Adrenal gland (tissue), 12 donors: ENCODE results near the gene C1orf116. TPM values are rescaled to one million over a fixed set of nuclear protein-coding genes. Genes with fewer than 3 reads are reported as not detected.

Experiments used
- DNase-seq, 7 donors: peaks; one replicate each; pipeline ENCODE4 v3.0.0-alpha.2; 2019 to 2020
- H3K27ac ChIP-seq, 5 donors: fragments of 200-600 bp; sonication (generic) in 4 of 5; 1 replicate in 3 of 5; 2 replicates in 2 of 5; pipeline versions ENCODE4 v1.5.1 to v1.8.0; 2016 to 2020; ENCODE audit warnings: mild to moderate bottlenecking in 1 of 5
- H3K27me3 ChIP-seq: fragments of 200-600 bp; 2 replicates; pipeline ENCODE4 v1.8.0; 2021
- H3K36me3 ChIP-seq, 2 donors: fragments of 200-600 bp; replicated peaks in 1 of 2; 1 replicate in 1 of 2; 2 replicates in 1 of 2; pipeline versions ENCODE4 v1.5.1 to v1.8.0; 2018 to 2022
- H3K4me1 ChIP-seq, 2 donors: fragments of 200-600 bp; replicated peaks in 1 of 2; 1 replicate in 1 of 2; 2 replicates in 1 of 2; pipeline versions ENCODE4 v1.5.1 to v1.8.0; 2018 to 2021
- H3K4me3 ChIP-seq, 4 donors: fragments of 200-600 bp; sonication (generic) in 3 of 4; one replicate each; pipeline ENCODE4 v1.5.1; 2016 to 2018
- H3K9me3 ChIP-seq, 3 donors: fragments of 200-600 bp; sonication (generic) in 1 of 3; replicated peaks in 1 of 3; 1 replicate in 2 of 3; 2 replicates in 1 of 3; pipeline versions ENCODE4 v1.5.1 to v1.8.0; 2016 to 2021
- POLR2A ChIP-seq, 2 donors: fragments of 450-650 bp; IDR thresholded peaks; one replicate each; pipeline ENCODE4 v1.6.1; 2017; ENCODE audit warnings: antibody characterized with exemption in 2 of 2, mild to moderate bottlenecking in 2 of 2, moderate library complexity in 1 of 2
- WGBS, 4 donors: extraction: QIAGEN DNeasy Blood & Tissue Kit in 2 of 4; methylation state at CpG; one replicate each; pipeline versions ENCODE4 v1.1.5 to v1.1.7; 2013 to 2017; 5-methylcytosine and 5-hydroxymethylcytosine counted together
- intact Hi-C, 2 donors: fragments of 100-400 bp; cut with DNase I; formaldehyde crosslinking; loops; one replicate each; pipeline versions ENCODE4 v1.14.1 to v1.15.0; 2022 to 2023
- polyA plus RNA-seq, 3 donors: library from polyadenylated mRNA; stranded (reverse); fragments of 200-250 nt in 2 of 3; fragments of 350-450 nt in 1 of 3; fragmentation: Illumina TruSeq in 1 of 3; extraction: RNeasy Lipid Tissue Mini Kit (QIAGEN cat#74804) in 1 of 3; gene quantifications; one replicate each; pipeline ENCODE4 v1.2.3, GENCODE V29; 2013 to 2014
- total RNA-seq, 9 donors: library from RNA; depleted of rRNA in 4 of 9; stranded (reverse); fragments of >200 nt in 4 of 9; fragments of 120-200 nt in 1 of 9; fragmentation: NEBNext Ultra II Directional in 1 of 9; extraction: Animal tissue kit (Norgen Biotek cat#: 25700) in 1 of 9; gene quantifications; one replicate each; pipeline versions ENCODE4 v1.1.0 to v1.2.4, GENCODE V29; 2013 to 2023
- TF ChIP-seq, protein P1 (sequence below), 6 experiments: fragments of 450-650 bp in 4 of 6; fragments of 200-600 bp in 2 of 6; sonication (generic) in 1 of 6; IDR thresholded peaks; 1 replicate in 5 of 6; 2 replicates in 1 of 6; pipeline versions ENCODE4 v1.5.1 to v1.8.0; 2016 to 2021; ENCODE audit warnings: antibody characterized with exemption in 6 of 6, mild to moderate bottlenecking in 2 of 6, moderate library complexity in 1 of 6
- donor health status: healthy with polysubstance abuse.
- donor health status: Bipolar disorder and iron deficiency.
- donor health status: DM: yes; HTN: yes; CAD: no.
- donor health status: DM: no; HTN: no; CAD: no.
- donor health status: DM: no; HTN: no; CAD: no.
- donor health status: DM: yes; HTN: yes; CAD: no.

C1orf116 gene
- total and polyA plus RNA-seq, 12 donors: 0.11 to 3.7 (median 0.96) TPM

DNA sequence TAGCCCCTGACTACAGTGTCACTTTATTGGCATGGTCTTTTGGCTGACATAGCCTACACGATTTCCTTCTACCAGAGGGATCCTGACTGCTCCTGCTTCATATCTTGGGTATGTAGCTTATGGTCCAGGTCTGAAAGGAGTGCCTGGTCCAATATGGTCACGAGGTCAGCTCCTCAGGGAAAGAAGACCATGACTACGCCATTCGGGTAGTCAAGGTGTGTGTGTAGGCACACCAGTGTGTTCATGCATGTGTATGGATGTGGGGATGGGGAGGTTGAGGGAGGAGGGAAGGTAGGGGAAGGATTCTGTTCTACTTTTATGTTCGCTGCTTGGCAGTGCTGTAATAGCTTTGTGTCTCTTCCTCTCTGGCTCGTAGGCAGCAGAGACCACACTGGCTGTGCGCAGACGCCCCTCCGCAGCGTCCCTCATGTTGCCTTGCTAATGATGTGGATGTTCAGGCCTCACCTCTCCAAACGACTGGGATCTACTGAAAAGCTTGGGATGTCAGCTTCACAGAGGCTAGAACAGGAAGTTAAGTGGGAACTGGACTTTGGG lies 46.1 kb upstream of the C1orf116 start:
- H3K4me3 ChIP-seq: no peak overlapping the region
- H3K4me1 ChIP-seq: no peaks in the 10 kb centered on the region
- intact Hi-C loops: loop anchor here in 1 of 2 donors (2.0 kb wide), 1 partner anchor 30 kb away; no protein-coding TSS in a partner anchor
- no peak for TF ChIP-seq POLR2A (IDR thresholded peaks at IDR 0.05)
- TF ChIP-seq, protein P1, sequence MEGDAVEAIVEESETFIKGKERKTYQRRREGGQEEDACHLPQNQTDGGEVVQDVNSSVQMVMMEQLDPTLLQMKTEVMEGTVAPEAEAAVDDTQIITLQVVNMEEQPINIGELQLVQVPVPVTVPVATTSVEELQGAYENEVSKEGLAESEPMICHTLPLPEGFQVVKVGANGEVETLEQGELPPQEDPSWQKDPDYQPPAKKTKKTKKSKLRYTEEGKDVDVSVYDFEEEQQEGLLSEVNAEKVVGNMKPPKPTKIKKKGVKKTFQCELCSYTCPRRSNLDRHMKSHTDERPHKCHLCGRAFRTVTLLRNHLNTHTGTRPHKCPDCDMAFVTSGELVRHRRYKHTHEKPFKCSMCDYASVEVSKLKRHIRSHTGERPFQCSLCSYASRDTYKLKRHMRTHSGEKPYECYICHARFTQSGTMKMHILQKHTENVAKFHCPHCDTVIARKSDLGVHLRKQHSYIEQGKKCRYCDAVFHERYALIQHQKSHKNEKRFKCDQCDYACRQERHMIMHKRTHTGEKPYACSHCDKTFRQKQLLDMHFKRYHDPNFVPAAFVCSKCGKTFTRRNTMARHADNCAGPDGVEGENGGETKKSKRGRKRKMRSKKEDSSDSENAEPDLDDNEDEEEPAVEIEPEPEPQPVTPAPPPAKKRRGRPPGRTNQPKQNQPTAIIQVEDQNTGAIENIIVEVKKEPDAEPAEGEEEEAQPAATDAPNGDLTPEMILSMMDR (IDR thresholded peaks at IDR 0.05): no peak
- H3K27ac ChIP-seq: no peak overlapping the region
- H3K27me3 ChIP-seq: no peaks in the 10 kb centered on the region
- no peak for DNase-seq
- H3K36me3 ChIP-seq: peaks cover 0 to 8% of the 10 kb centered on the region in 2 donors
- 82 to 88% (median 82%) methylated on average over 11 of the region's 11 CpGs for WGBS, 4 donors
- no peaks in the 10 kb centered on the region for H3K9me3 ChIP-seq

DNA sequence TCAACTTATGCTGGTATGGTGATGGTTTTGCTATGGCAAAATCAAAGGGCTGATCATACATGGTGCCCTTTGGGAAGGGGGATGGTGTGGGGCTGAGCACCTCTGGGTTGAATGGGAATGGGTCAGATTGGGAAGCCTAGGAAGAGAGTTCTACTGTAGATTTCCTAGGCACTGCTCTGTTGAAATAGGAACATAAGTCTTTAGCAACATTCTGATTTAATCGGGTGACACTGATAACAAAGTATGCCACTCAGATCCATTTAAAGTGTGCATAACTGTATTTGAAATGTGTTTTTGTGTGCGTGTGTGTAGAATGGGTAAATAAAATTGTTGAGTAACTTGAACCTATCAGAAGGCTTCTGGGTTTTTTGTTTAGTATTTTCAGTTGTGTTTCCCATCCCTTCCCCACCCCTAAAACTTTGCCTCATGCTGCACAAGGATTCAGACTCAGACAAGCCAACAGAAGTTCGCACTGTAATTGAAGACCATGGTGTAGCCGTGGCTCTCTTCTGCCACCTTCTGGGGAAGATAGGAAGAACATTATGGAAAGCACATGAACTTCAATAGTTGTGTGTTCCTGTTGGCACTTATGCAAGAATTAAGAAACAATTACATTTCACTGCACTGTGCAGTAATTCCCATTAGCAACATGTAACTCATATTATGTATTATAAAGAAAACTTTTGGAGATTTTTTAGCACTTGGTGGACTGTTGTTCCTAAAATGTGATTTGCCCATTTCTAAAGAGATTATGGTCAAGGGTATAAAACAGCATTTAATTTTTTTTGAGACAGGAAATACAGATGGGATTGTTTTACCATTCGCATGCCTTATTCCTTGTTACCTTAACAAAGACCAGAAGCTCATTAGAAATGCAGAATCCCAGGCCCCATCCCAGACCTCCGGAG lies 45.2 kb upstream of the C1orf116 start:
- TF ChIP-seq, protein P1 (IDR thresholded peaks at IDR 0.05): peak; percentile 85 to 91 (median 88)
- TF ChIP-seq POLR2A (IDR thresholded peaks at IDR 0.05): no peak
- DNase-seq: peak; percentile 62 to 85 (median 76)
- Histone ChIP-seq H3K36me3 (peaks cover 0 to 8% of the 10 kb centered on the region in 2 donors), H3K27me3 (no peaks in the 10 kb centered on the region), H3K4me1 (no peaks in the 10 kb centered on the region), H3K27ac (no peak overlapping the region), H3K9me3 (no peaks in the 10 kb centered on the region), H3K4me3 (no peak overlapping the region)
- WGBS, 4 donors: 36 to 40% (median 38%) methylated on average over 6 of the region's 6 CpGs
- intact Hi-C loops: loop anchor here in 1 of 2 donors (2.0 kb wide), 1 partner anchor 29 kb away; no protein-coding TSS in a partner anchor

DNA sequence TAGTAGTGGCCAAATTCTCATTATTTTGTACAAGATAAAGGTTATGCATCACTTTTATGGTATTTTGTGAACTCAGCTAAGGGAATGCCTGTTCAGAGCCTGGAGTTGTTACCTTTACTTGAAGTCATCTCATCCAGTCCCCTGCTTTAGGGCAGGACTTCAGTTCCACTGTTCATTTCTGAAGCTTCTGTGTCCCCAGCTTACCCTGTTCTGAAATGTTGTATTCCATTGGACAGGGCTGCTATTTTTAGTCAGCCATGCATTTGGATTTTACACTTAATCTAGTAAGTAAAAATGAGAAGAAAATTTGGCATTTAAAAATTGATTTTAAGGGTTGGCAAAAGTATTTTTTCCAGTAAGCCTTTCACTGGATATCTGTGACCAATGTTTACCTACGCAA lies 44.5 kb upstream of the C1orf116 start:
- no peak for DNase-seq
- Histone ChIP-seq H3K4me1 (no peaks in the 10 kb centered on the region), H3K4me3 (no peak overlapping the region), H3K9me3 (no peaks in the 10 kb centered on the region), H3K36me3 (peaks cover 0 to 9% of the 10 kb centered on the region in 2 donors), H3K27me3 (no peaks in the 10 kb centered on the region), H3K27ac (no peak overlapping the region)
- TF ChIP-seq POLR2A (IDR thresholded peaks at IDR 0.05): no peak
- TF ChIP-seq, protein P1 (IDR thresholded peaks at IDR 0.05): no peak
- intact Hi-C loops: no loop called here
- WGBS, 4 donors: 93 to 100% (median 97%) methylated on average over 1 of the region's 1 CpG

DNA sequence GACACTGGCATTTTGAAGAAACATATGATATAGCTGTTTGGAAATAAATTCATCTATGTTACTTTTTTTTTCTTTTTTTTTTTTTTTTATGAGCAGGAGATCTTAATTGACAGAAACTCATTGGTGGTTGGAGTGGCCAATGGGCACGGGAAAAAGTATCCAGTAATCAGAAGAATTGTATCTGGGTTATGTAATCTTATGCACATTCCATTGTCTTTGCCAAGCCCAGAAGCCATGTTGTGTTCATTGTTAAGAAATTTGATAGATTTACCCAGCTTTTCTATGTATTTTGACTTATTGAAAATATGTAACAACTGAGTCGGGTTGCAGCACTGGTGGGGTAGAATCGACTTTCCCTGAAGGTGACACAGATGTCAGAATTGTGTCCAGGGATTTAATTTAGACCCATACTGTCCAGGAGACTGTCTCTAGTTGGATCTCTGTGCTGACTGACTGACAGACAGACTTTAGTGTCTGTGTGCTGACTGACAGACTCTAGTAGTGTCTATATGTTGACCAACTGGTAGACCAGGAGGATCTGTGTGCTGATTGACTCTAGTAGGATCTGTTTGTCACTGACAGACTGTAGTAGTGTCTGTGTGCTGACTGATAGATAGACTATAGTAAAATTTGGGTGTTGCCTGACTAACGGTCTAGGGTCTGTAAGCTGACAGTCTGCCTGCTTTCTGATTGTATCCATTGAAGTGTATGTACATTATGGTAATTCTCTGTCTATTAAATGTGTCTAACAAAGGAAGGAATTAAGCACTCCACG lies 43.8 kb upstream of the C1orf116 start:
- no peak overlapping the region for H3K27ac ChIP-seq
- H3K36me3 ChIP-seq: peaks cover 0 to 15% of the 10 kb centered on the region in 2 donors
- WGBS, 4 donors: 69 to 81% (median 76%) methylated on average over 5 of the region's 5 CpGs
- intact Hi-C loops: no loop called here
- no peak for DNase-seq
- no peak overlapping the region for H3K4me3 ChIP-seq
- no peak for TF ChIP-seq POLR2A (IDR thresholded peaks at IDR 0.05)
- TF ChIP-seq, protein P1 (IDR thresholded peaks at IDR 0.05): no peak
- no peaks in the 10 kb centered on the region for H3K27me3 ChIP-seq
- no peaks in the 10 kb centered on the region for H3K4me1 ChIP-seq
- H3K9me3 ChIP-seq: no peaks in the 10 kb centered on the region
